ENCODE results near the gene TST.

Gene TST

GRCh38 chr22:37018815-37019308, 385 bp downstream of the TST start:
- in situ Hi-C loops (cut with MboI; ENCODE audit: low pct_unique_long_range_greater_than_20kb, low sequenced_read_pairs), result no loop called here
- peak; percentile 48 for DNase-seq

- in situ Hi-C loops (cut with MboI; ENCODE audit: low pct_unique_long_range_greater_than_20kb, low sequenced_read_pairs), result no loop called here
Measured at GRCh38 chr22:37018086-37018814, 997 bp downstream of the TST start.

GRCh38 chr22:37017356-37017755, 1.9 kb downstream of the TST start:
- in situ Hi-C loops (cut with MboI; ENCODE audit: low pct_unique_long_range_greater_than_20kb, low sequenced_read_pairs), result no loop called here
- no peak for DNase-seq

More at GRCh38 chr22:37018086-37018814, 997 bp downstream of the TST start:
- DNase-seq, result no peak

GRCh38 chr22:37016134-37016910, 2.9 kb downstream of the TST start:
- in situ Hi-C loops (cut with MboI; ENCODE audit: low pct_unique_long_range_greater_than_20kb, low sequenced_read_pairs), result no loop called here
- no peak for DNase-seq

GRCh38 chr22:37015587-37015878, 3.7 kb downstream of the TST start:
- in situ Hi-C loops (cut with MboI; ENCODE audit: low pct_unique_long_range_greater_than_20kb, low sequenced_read_pairs), result no loop called here
- no peak for DNase-seq

- DNase-seq, result no peak
- in situ Hi-C loops (cut with MboI; ENCODE audit: low pct_unique_long_range_greater_than_20kb, low sequenced_read_pairs), result no loop called here
Measured at GRCh38 chr22:37014835-37015586, 4.2 kb downstream of the TST start.

- no peak for DNase-seq
- in situ Hi-C loops (cut with MboI; ENCODE audit: low pct_unique_long_range_greater_than_20kb, low sequenced_read_pairs), result no loop called here
Measured at GRCh38 chr22:37014415-37014806, 4.8 kb downstream of the TST start.

GRCh38 chr22:37012956-37013355, 6.3 kb downstream of the TST start:
- in situ Hi-C loops (cut with MboI; ENCODE audit: low pct_unique_long_range_greater_than_20kb, low sequenced_read_pairs), result no loop called here
- no peak for DNase-seq

GRCh38 chr22:37012262-37012904, 6.9 kb downstream of the TST start:
- DNase-seq, result no peak
- in situ Hi-C loops (cut with MboI; ENCODE audit: low pct_unique_long_range_greater_than_20kb, low sequenced_read_pairs), result no loop called here

GRCh38 chr22:37011472-37011871, 7.8 kb downstream of the TST start:
- in situ Hi-C loops (cut with MboI; ENCODE audit: low pct_unique_long_range_greater_than_20kb, low sequenced_read_pairs), result no loop called here
- no peak for DNase-seq

- no peak for DNase-seq
- in situ Hi-C loops (cut with MboI; ENCODE audit: low pct_unique_long_range_greater_than_20kb, low sequenced_read_pairs), result no loop called here
Measured at GRCh38 chr22:37010976-37011375, 8.3 kb downstream of the TST start.

- in situ Hi-C loops (cut with MboI; ENCODE audit: low pct_unique_long_range_greater_than_20kb, low sequenced_read_pairs), result no loop called here
- no peak for DNase-seq
Measured at GRCh38 chr22:37010174-37010573, 9.1 kb downstream of the TST start.

GRCh38 chr22:37009490-37009889, 9.8 kb downstream of the TST start:
- DNase-seq, result no peak

GRCh38 chr22:37008365-37008764, 10.9 kb downstream of the TST start:
- in situ Hi-C loops (cut with MboI; ENCODE audit: low pct_unique_long_range_greater_than_20kb, low sequenced_read_pairs), result no loop called here
- peak; percentile 31 for DNase-seq

More at GRCh38 chr22:37009490-37009889, 9.8 kb downstream of the TST start:
- in situ Hi-C loops (cut with MboI; ENCODE audit: low pct_unique_long_range_greater_than_20kb, low sequenced_read_pairs), result no loop called here

GRCh38 chr22:37007651-37008050, 11.6 kb downstream of the TST start:
- in situ Hi-C loops (cut with MboI; ENCODE audit: low pct_unique_long_range_greater_than_20kb, low sequenced_read_pairs), result no loop called here
- no peak for DNase-seq

- no peak for DNase-seq
- in situ Hi-C loops (cut with MboI; ENCODE audit: low pct_unique_long_range_greater_than_20kb, low sequenced_read_pairs), result no loop called here
Measured at GRCh38 chr22:37002633-37003032, 16.6 kb downstream of the TST start.

- in situ Hi-C loops (cut with MboI; ENCODE audit: low pct_unique_long_range_greater_than_20kb, low sequenced_read_pairs), result no loop called here
- no peak for DNase-seq
Measured at GRCh38 chr22:37001826-37002225, 17.4 kb downstream of the TST start.

GRCh38 chr22:37000676-37001534, 18.3 kb downstream of the TST start:
- DNase-seq, result no peak
- in situ Hi-C loops (cut with MboI; ENCODE audit: low pct_unique_long_range_greater_than_20kb, low sequenced_read_pairs), result no loop called here

- DNase-seq, result no peak
- in situ Hi-C loops (cut with MboI; ENCODE audit: low pct_unique_long_range_greater_than_20kb, low sequenced_read_pairs), result loop anchor here (25.0 kb wide), 1 partner anchor 462 kb away; the partner anchor contains the start of gene EIF3D
Measured at GRCh38 chr22:36999463-36999862, 19.8 kb downstream of the TST start.
